HCT116 (cell line): Measurements from ENCODE around the gene CREBBP. TPM values are rescaled to one million over a fixed set of nuclear protein-coding genes. Genes with fewer than 3 reads are reported as not detected.

Experiments used
- ATAC-seq: fragments of 200-7000 bp; cut with Tn5 transposase; 2 replicates; pipeline ENCODE4 v1.9.1; 2020; ENCODE audit warnings: mild to moderate bottlenecking, moderate library complexity
- BruUV-seq: library from RNA; stranded (reverse); fragments of 400-500 nt; replicated peaks from 2 replicates; lab custom pipeline; 2021; lab: Mats Ljungman, UMichigan
- CTCF ChIA-PET: fragments of 300-600 bp; sonication (Branson Sonifier 250); formaldehyde crosslinking; loops from one replicate; lab custom pipeline; 2021; ENCODE audit warnings: antibody characterized with exemption; lab: Charles Lee
- POLR2A ChIA-PET: fragments of 300-600, 350-600 bp; sonication (Branson Sonifier 250); formaldehyde crosslinking; loops from one replicate; lab custom pipeline; 2021; ENCODE audit warnings: antibody characterized with exemption; lab: Charles Lee
- RAD21 ChIA-PET, 2 experiments: fragments of 300-600 bp; sonication (Branson Sonifier 250); formaldehyde crosslinking; loops; one replicate each; lab custom pipeline; 2023; ENCODE audit warnings: low total read pairs in 2 of 2; ENCODE audit not compliant: uncharacterized antibody in 2 of 2, unreplicated experiment in 2 of 2, low non-redundant PET in 1 of 2; lab: Charles Lee
- DNase-seq: peaks from one replicate; pipeline ENCODE4 v3.0.0-alpha.2; 2010; ENCODE audit warnings: low read depth, low spot score
- H2AFZ ChIP-seq: fragments of 200-600 bp; shearing (Covaris generic), sonication (generic); 2 replicates; pipeline ENCODE4 v1.6.1; 2017; ENCODE audit warnings: low read depth, mixed run types, mixed read lengths, antibody characterized with exemption, low read length; ENCODE audit not compliant: poor library complexity, severe bottlenecking
- H3K27ac ChIP-seq: 2 replicates; pipeline ENCODE4 v1.5.1; 2012; ENCODE audit warnings: low read depth, low read length
- H3K27me3 ChIP-seq: fragments of 200-600 bp; sonication (generic); 2 replicates; pipeline ENCODE4 v1.6.1; 2016; ENCODE audit warnings: mixed run types, low read length, mixed read lengths; ENCODE audit not compliant: insufficient read depth
- H3K36me3 ChIP-seq, 2 experiments: fragments of 200-500 bp in 1 of 2; fragments of 200-600 bp in 1 of 2; sonication (Bioruptor generic) in 1 of 2; sonication (generic) in 1 of 2; 2 replicates each; pipeline versions ENCODE4 v1.5.1 to v1.6.1; 2014 to 2016; ENCODE audit warnings: low read length in 2 of 2, inconsistent platforms in 1 of 2, mixed read lengths in 1 of 2, mixed run types in 1 of 2; ENCODE audit not compliant: insufficient read depth in 2 of 2, control insufficient read depth in 1 of 2
- H3K4me1 ChIP-seq, 2 experiments: fragments of 200-600 bp in 1 of 2; sonication (generic) in 1 of 2; 2 replicates each; pipeline versions ENCODE4 v1.5.1 to v1.6.1; 2012 to 2017; ENCODE audit warnings: low read length in 2 of 2, inconsistent platforms in 1 of 2, mild to moderate bottlenecking in 1 of 2, mixed read lengths in 1 of 2, mixed run types in 1 of 2, moderate library complexity in 1 of 2; ENCODE audit not compliant: insufficient read depth in 2 of 2, control insufficient read depth in 1 of 2
- H3K4me2 ChIP-seq: fragments of 200-600 bp; sonication (generic); 2 replicates; pipeline ENCODE4 v1.6.1; 2017; ENCODE audit warnings: mixed run types, low read length, mixed read lengths
- H3K4me3 ChIP-seq, 2 experiments: fragments of 200-600 bp in 1 of 2; sonication (generic) in 1 of 2; replicated peaks in 1 of 2; 2 replicates each; pipeline ENCODE4 v1.5.1; 2011 to 2016; ENCODE audit warnings: low read length in 2 of 2, control low read depth in 1 of 2, low read depth in 1 of 2, mild to moderate bottlenecking in 1 of 2, mixed read lengths in 1 of 2, mixed run types in 1 of 2
- H3K79me2 ChIP-seq: fragments of 200-600 bp; sonication (generic); 2 replicates; pipeline ENCODE4 v1.6.1; 2017; ENCODE audit warnings: mild to moderate bottlenecking, mixed run types, low read length, moderate library complexity, mixed read lengths; ENCODE audit not compliant: insufficient read depth
- H3K9ac ChIP-seq: fragments of 200-600 bp; sonication (generic); 2 replicates; pipeline ENCODE4 v1.6.1; 2016; ENCODE audit warnings: low read length, mixed read lengths
- H3K9me2 ChIP-seq: fragments of 200-600 bp; sonication (generic), shearing (Covaris generic); 2 replicates; pipeline ENCODE4 v1.6.1; 2017; ENCODE audit warnings: mixed run types, mild to moderate bottlenecking, moderate library complexity; ENCODE audit not compliant: insufficient read depth
- H3K9me3 ChIP-seq, 2 experiments: fragments of 200-500 bp in 1 of 2; fragments of 200-600 bp in 1 of 2; sonication (Bioruptor generic) in 1 of 2; sonication (generic) in 1 of 2; 2 replicates each; pipeline ENCODE4 v1.6.1; 2014 to 2017; ENCODE audit warnings: low read length in 2 of 2, mixed read lengths in 2 of 2, inconsistent platforms in 1 of 2, low read depth in 1 of 2, mild to moderate bottlenecking in 1 of 2, mixed run types in 1 of 2, moderate library complexity in 1 of 2; ENCODE audit not compliant: control insufficient read depth in 1 of 2, insufficient read depth in 1 of 2
- H4K20me1 ChIP-seq: fragments of 200-600 bp; sonication (generic), shearing (Covaris generic); 2 replicates; pipeline ENCODE4 v1.6.1; 2017; ENCODE audit warnings: mixed run types, mild to moderate bottlenecking, moderate library complexity; ENCODE audit not compliant: insufficient read depth
- CBX3 ChIP-seq: IDR thresholded peaks from 2 replicates; pipeline ENCODE4 v1.6.1; 2012; ENCODE audit warnings: low read depth
- CTCF ChIP-seq, 3 experiments: fragments of 200-600 bp in 1 of 3; sonication (generic) in 1 of 3; IDR thresholded peaks in 2 of 3; conservative IDR thresholded peaks in 1 of 3; 2 replicates each; pipeline ENCODE4 v1.5.1; 2012 to 2017; ENCODE audit warnings: low read depth in 2 of 3, low read length in 2 of 3, antibody characterized with exemption in 1 of 3, borderline replicate concordance in 1 of 3, control low read depth in 1 of 3, mild to moderate bottlenecking in 1 of 3, mixed read lengths in 1 of 3, mixed run types in 1 of 3, moderate library complexity in 1 of 3; ENCODE audit not compliant: insufficient read depth in 1 of 3
- FOSL1 ChIP-seq: IDR thresholded peaks from 2 replicates; pipeline ENCODE4 v1.6.1; 2012; ENCODE audit warnings: low read depth
- SIN3A ChIP-seq: IDR thresholded peaks from 2 replicates; pipeline ENCODE4 v1.6.1; 2012; ENCODE audit warnings: low read depth
- YY1 ChIP-seq: IDR thresholded peaks from 2 replicates; pipeline ENCODE4 v1.6.1; 2011; ENCODE audit warnings: low read length, low read depth, moderate library complexity, mild to moderate bottlenecking; ENCODE audit not compliant: insufficient replicate concordance; ENCODE audit errors: extremely low read depth
- ZFX ChIP-seq: fragments of 450-650 bp; IDR thresholded peaks from 2 replicates; pipeline ENCODE4 v1.6.1; 2017
- intact Hi-C: fragments of 100-400 bp; cut with micrococcal nuclease; formaldehyde crosslinking; loops from 2 replicates; pipeline ENCODE4 v1.10.0; 2022
- total RNA-seq: library from RNA; stranded (reverse); gene quantifications from one replicate; pipeline ENCODE4 v1.2.1, GENCODE V29; 2021; ENCODE audit not compliant: unreplicated experiment

CREBBP gene
- total RNA-seq, 1 experiment from 2014 or later: 42.7 TPM

- intact Hi-C loops: no loop called here
- Histone ChIP-seq H4K20me1 (peaks cover 14% of the 10 kb centered on the region; the same call in 1 of the 2 replicates), H3K36me3 (no peaks in the 10 kb centered on the region), H3K4me3 (no peak overlapping the region), H3K79me2 (peaks cover 93% of the 10 kb centered on the region), H2AFZ (no peak overlapping the region), H3K9me3 (no peaks in the 10 kb centered on the region), H3K9ac (no peak overlapping the region), H3K9me2 (no peaks in the 10 kb centered on the region), H3K27ac (no peak overlapping the region), H3K27me3 (no peaks in the 10 kb centered on the region), H3K4me1 (no peaks in the 10 kb centered on the region; a peak in 1 of 4 replicates), H3K4me2 (no peak overlapping the region)
- CTCF ChIA-PET: no interaction called here
- RAD21 ChIA-PET: no interaction called here
- DNase-seq: no peak
- POLR2A ChIA-PET: no interaction called here
- TF ChIP-seq FOSL1 (no peak), CTCF (IDR thresholded peaks at IDR 0.05 in 2 of 3, conservative IDR thresholded peaks at IDR 0.05 in 1 of 3; ENCODE audit: borderline replicate concordance in 1 of 3, insufficient read depth in 1 of 3, low read depth in 2 of 3, low read length in 2 of 3) (no peak), SIN3A (no peak), CBX3 (no peak), YY1 (no peak), ZFX (no peak)
- ATAC-seq: no peak
- BruUV-seq: no TSS peak
These were observed 40.9 kb downstream of the CREBBP start for GRCh38 chr16:3839402-3840184.
